ENCODE data around the gene ATP8A2. TPM values are rescaled to one million over a fixed set of nuclear protein-coding genes. Genes with fewer than 3 reads are reported as not detected.

The ATP8A2 gene
- total and polyA plus RNA-seq, 2 of the 8 experiments (the other 6 are each of a cell fraction or from before 2014, with no cell fraction given) = 2.4 to 8.3 TPM

DNA sequence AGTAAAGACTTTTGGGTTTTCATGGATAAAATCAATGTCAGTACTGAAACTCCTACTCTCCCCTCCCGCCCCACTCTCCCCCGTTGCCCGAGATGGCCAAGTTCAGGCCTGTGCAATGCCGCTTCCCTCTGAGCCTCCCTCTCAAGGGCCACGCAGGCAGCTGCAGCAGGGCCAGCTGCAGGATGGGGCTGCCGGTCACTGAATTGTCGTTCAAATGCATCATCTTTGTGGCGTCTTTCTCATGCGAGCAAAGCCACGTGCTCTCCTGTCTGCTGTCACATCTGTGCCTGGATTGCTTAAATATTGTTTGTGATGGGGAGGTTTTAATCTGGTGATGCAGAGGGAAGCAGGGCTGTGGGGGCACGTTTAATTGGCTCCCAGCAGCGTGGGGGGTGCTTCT lies 653.4 kb downstream of the ATP8A2 start:
- Histone ChIP-seq H4K5ac (ENCODE audit: insufficient read length, low read depth, low read length) (no peak overlapping the region), H3K23ac (ENCODE audit: insufficient read length) (no peak overlapping the region), H3K56ac (replicated peaks; ENCODE audit: insufficient read length, low read depth, low read length) (no peak overlapping the region), H3K4me2 (ENCODE audit: insufficient read depth in 1 of 2, low read depth in 2 of 2, low read length in 2 of 2) (no peak overlapping the region), H3K79me2 (ENCODE audit: control insufficient read depth in 1 of 2, insufficient read depth in 2 of 2, low read length in 2 of 2) (no peaks in the 10 kb centered on the region), H4K91ac (replicated peaks; ENCODE audit: insufficient read length, low read length) (no peak overlapping the region), H2BK20ac (ENCODE audit: low read length) (no peak overlapping the region), H3K4ac (replicated peaks; ENCODE audit: insufficient read length, low read depth, low read length) (no peak overlapping the region), H2BK12ac (ENCODE audit: low read depth, low read length) (no peak overlapping the region), H3K27me3 (replicated peaks in 1 of 4; ENCODE audit: control insufficient read depth in 3 of 4, extremely low read depth in 1 of 4, insufficient read depth in 3 of 4, low read length in 3 of 4) (no peaks in the 10 kb centered on the region), H4K20me1 (replicated peaks in 1 of 2; ENCODE audit: control insufficient read depth in 1 of 2, insufficient read depth in 2 of 2, low read length in 2 of 2) (no peaks in the 10 kb centered on the region), H2AK5ac (ENCODE audit: low read depth, low read length) (no peak overlapping the region), H2BK15ac (ENCODE audit: low read length) (no peak overlapping the region), H3K9me3 (ENCODE audit: insufficient read depth in 2 of 2, low read depth in 1 of 2, low read length in 1 of 2) (no peaks in the 10 kb centered on the region), H3K79me1 (ENCODE audit: low read depth, low read length) (no peaks in the 10 kb centered on the region), H3K4me3 (ENCODE audit: extremely low read depth in 1 of 4, insufficient read depth in 2 of 4, low read depth in 3 of 4, low read length in 4 of 4) (no peak overlapping the region), H2BK5ac (ENCODE audit: low read depth, low read length) (no peak overlapping the region), H3K36me3 (ENCODE audit: control insufficient read depth in 2 of 4, insufficient read depth in 4 of 4, low read length in 3 of 4) (no peaks in the 10 kb centered on the region), H3K14ac (ENCODE audit: insufficient read length) (no peak overlapping the region), H2BK120ac (replicated peaks; ENCODE audit: low read depth, low read length) (no peak overlapping the region), H3K18ac (ENCODE audit: extremely low read depth, low read length) (no peak overlapping the region), H3K23me2 (ENCODE audit: low read depth, low read length) (no peaks in the 10 kb centered on the region), H3K27ac (ENCODE audit: low read depth, low read length) (no peak overlapping the region), H3K9ac (replicated peaks in 1 of 4; ENCODE audit: extremely low read depth in 1 of 4, low read depth in 3 of 4, low read length in 3 of 4) (no peak overlapping the region; a peak in 1 of 7 replicates), H3K4me1 (replicated peaks in 1 of 4; ENCODE audit: control insufficient read depth in 3 of 4, insufficient read depth in 4 of 4, low read length in 3 of 4) (peaks cover 0 to 14% (median 2%) of the 10 kb centered on the region in 4 experiments; a peak in 4 of 7 replicates), H4K8ac (ENCODE audit: extremely low read depth, insufficient read depth, low read length) (no peak overlapping the region; the same call in 1 of the 2 replicates), H2AFZ (ENCODE audit: low read length) (no peak overlapping the region)
- 57% methylated on average over 12 of the region's 12 CpGs; no CpG with 5 or more reads in 1 of the 2 experiments for WGBS, 2 experiments (ENCODE audit: extremely low coverage in 1 of 2, insufficient coverage in 1 of 2, insufficient read length in 1 of 2, insufficient replicate concordance in 2 of 2, low coverage in 1 of 2, low lambda C conversion rate in 2 of 2, missing lambda C conversion rate in 1 of 2)
- DNase-seq (ENCODE audit: low read depth in 1 of 2, low spot score in 2 of 2) (peak in 1 of 2 experiments; percentile 46), FAIRE-seq (no peak)
- ChIA-PET POLR2A (ENCODE audit: partially characterized antibody) (interaction anchor here (1.0 kb wide), 1 partner anchor 26 kb away, joined by 4 read pairs; no protein-coding TSS in a partner anchor), CTCF (ENCODE audit: partially characterized antibody) (interaction anchor here (1.0 to 9.2 kb wide), 3 partner anchors 13 to 196 kb away, joined by 3 to 53 read pairs (median 4); no protein-coding TSS in a partner anchor)
- TF ChIP-seq, protein P1, sequence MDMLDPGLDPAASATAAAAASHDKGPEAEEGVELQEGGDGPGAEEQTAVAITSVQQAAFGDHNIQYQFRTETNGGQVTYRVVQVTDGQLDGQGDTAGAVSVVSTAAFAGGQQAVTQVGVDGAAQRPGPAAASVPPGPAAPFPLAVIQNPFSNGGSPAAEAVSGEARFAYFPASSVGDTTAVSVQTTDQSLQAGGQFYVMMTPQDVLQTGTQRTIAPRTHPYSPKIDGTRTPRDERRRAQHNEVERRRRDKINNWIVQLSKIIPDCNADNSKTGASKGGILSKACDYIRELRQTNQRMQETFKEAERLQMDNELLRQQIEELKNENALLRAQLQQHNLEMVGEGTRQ (IDR thresholded peaks at IDR 0.05; ENCODE audit: low read length) = 0 out of 2 replicates have a peak, but pooled peaks have one; percentile 12
- no peak for TF ChIP-seq POLR2AphosphoS5 (IDR thresholded peaks at IDR 0.05; ENCODE audit: low read depth, low read length)
- TF ChIP-seq, protein P2, sequence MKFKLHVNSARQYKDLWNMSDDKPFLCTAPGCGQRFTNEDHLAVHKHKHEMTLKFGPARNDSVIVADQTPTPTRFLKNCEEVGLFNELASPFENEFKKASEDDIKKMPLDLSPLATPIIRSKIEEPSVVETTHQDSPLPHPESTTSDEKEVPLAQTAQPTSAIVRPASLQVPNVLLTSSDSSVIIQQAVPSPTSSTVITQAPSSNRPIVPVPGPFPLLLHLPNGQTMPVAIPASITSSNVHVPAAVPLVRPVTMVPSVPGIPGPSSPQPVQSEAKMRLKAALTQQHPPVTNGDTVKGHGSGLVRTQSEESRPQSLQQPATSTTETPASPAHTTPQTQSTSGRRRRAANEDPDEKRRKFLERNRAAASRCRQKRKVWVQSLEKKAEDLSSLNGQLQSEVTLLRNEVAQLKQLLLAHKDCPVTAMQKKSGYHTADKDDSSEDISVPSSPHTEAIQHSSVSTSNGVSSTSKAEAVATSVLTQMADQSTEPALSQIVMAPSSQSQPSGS (IDR thresholded peaks at IDR 0.05; ENCODE audit: low read length) = no peak
- TF ChIP-seq RNF2 (IDR thresholded peaks at IDR 0.05; ENCODE audit: borderline replicate concordance, low read depth, low read length, missing control alignments, poor library complexity, severe bottlenecking) = no peak
- TF ChIP-seq, protein P3, sequence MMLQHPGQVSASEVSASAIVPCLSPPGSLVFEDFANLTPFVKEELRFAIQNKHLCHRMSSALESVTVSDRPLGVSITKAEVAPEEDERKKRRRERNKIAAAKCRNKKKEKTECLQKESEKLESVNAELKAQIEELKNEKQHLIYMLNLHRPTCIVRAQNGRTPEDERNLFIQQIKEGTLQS (IDR thresholded peaks at IDR 0.05; ENCODE audit: insufficient read depth, low read depth, low read length) = no peak
- no peak for TF ChIP-seq TCF12 (IDR thresholded peaks at IDR 0.05; ENCODE audit: low read depth, low read length)
- TF ChIP-seq, protein P4, sequence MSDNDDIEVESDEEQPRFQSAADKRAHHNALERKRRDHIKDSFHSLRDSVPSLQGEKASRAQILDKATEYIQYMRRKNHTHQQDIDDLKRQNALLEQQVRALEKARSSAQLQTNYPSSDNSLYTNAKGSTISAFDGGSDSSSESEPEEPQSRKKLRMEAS (IDR thresholded peaks at IDR 0.05) = peak; percentile 82
- no peak for TF ChIP-seq SAP30 (IDR thresholded peaks at IDR 0.05; ENCODE audit: insufficient read depth, insufficient replicate concordance, low read length)
- TF ChIP-seq SRF (IDR thresholded peaks at IDR 0.05; ENCODE audit: low read depth, low read length) = no peak

Measured in H1 (cell line).